SK-N-SH (cell line): ENCODE data around the gene KLHL35. TPM values are rescaled to one million over a fixed set of nuclear protein-coding genes. Genes with fewer than 3 reads are reported as not detected.

Experiments
- CTCF ChIA-PET: fragments of 300-600, 350-600 bp; formaldehyde crosslinking; extraction: SDS; loops from one replicate; lab custom pipeline; 2021; lab: Yijun Ruan, JAX
- POLR2A ChIA-PET: fragments of 350-600 bp; sonication (Branson Sonifier 250); formaldehyde crosslinking; extraction: SDS; loops from one replicate; lab custom pipeline; 2020; ENCODE audit warnings: antibody characterized with exemption, inconsistent platforms; lab: Yijun Ruan, JAX
- DNase-seq: peaks from one replicate; pipeline ENCODE4 v3.0.0; 2012
- H2AFZ ChIP-seq: fragments of 200-600 bp; sonication (generic); 2 replicates; pipeline ENCODE4 v1.8.1; 2016; ENCODE audit warnings: antibody characterized with exemption, mild to moderate bottlenecking, low read depth
- H3F3A ChIP-seq: fragments of 200-600 bp; sonication (generic); replicated peaks from 2 replicates; pipeline ENCODE3; 2016; ENCODE audit warnings: antibody characterized with exemption, mild to moderate bottlenecking; ENCODE audit not compliant: insufficient read depth
- H3K27ac ChIP-seq, 2 experiments: fragments of 200-500 bp in 1 of 2; fragments of 200-600 bp in 1 of 2; sonication (Bioruptor generic) in 1 of 2; sonication (generic), shearing (Covaris generic) in 1 of 2; 2 replicates each; pipeline versions ENCODE4 v1.5.1 to v1.6.1; 2014 to 2016; ENCODE audit warnings: low read depth in 2 of 2, inconsistent platforms in 1 of 2, low read length in 1 of 2, mild to moderate bottlenecking in 1 of 2, mixed read lengths in 1 of 2
- H3K27me3 ChIP-seq: fragments of 200-600 bp; sonication (generic), shearing (Covaris generic); 2 replicates; pipeline ENCODE4 v1.6.1; 2016; ENCODE audit warnings: mixed run types; ENCODE audit not compliant: insufficient read depth
- H3K36me3 ChIP-seq, 2 experiments: fragments of 200-500 bp in 1 of 2; fragments of 200-600 bp in 1 of 2; sonication (Bioruptor generic) in 1 of 2; sonication (generic) in 1 of 2; replicated peaks in 1 of 2; 2 replicates each; pipeline versions ENCODE3 to v1.5.1; 2014 to 2016; ENCODE audit warnings: low read length in 1 of 2, mild to moderate bottlenecking in 1 of 2; ENCODE audit not compliant: insufficient read depth in 2 of 2, control insufficient read depth in 1 of 2
- H3K4me1 ChIP-seq, 2 experiments: fragments of 200-500 bp in 1 of 2; fragments of 200-600 bp in 1 of 2; sonication (Bioruptor generic) in 1 of 2; sonication (generic), shearing (Covaris generic) in 1 of 2; 2 replicates each; pipeline versions ENCODE4 v1.5.1 to v1.6.1; 2014 to 2016; ENCODE audit warnings: low read depth in 1 of 2, low read length in 1 of 2, mixed run types in 1 of 2; ENCODE audit not compliant: insufficient read depth in 2 of 2, control insufficient read depth in 1 of 2
- H3K4me2 ChIP-seq: fragments of 200-600 bp; sonication (generic), shearing (Covaris generic); 2 replicates; pipeline ENCODE4 v1.6.1; 2017; ENCODE audit warnings: mixed run types
- H3K4me3 ChIP-seq, 2 experiments: fragments of 200-500 bp in 1 of 2; fragments of 200-600 bp in 1 of 2; sonication (Bioruptor generic) in 1 of 2; sonication (generic), shearing (Covaris generic) in 1 of 2; 2 replicates each; pipeline versions ENCODE4 v1.5.1 to v1.8.1; 2014 to 2016; ENCODE audit warnings: low read depth in 2 of 2, inconsistent platforms in 1 of 2, low read length in 1 of 2, mild to moderate bottlenecking in 1 of 2, mixed read lengths in 1 of 2, moderate library complexity in 1 of 2
- H3K79me2 ChIP-seq: fragments of 200-600 bp; sonication (generic); 2 replicates; pipeline ENCODE4 v1.8.1; 2017; ENCODE audit warnings: mild to moderate bottlenecking; ENCODE audit not compliant: insufficient read depth
- H3K9ac ChIP-seq: fragments of 200-600 bp; sonication (generic); 2 replicates; pipeline ENCODE4 v1.6.1; 2017; ENCODE audit warnings: mixed run types
- H3K9me2 ChIP-seq: fragments of 200-600 bp; sonication (generic); 2 replicates; pipeline ENCODE4 v1.6.1; 2017; ENCODE audit warnings: mixed run types
- H3K9me3 ChIP-seq: fragments of 200-600 bp; sonication (generic); 2 replicates; pipeline ENCODE4 v1.6.1; 2017; ENCODE audit warnings: mixed run types, mild to moderate bottlenecking, moderate library complexity
- H4K20me1 ChIP-seq: fragments of 200-600 bp; sonication (generic); 2 replicates; pipeline ENCODE4 v1.6.1; 2017; ENCODE audit warnings: mild to moderate bottlenecking, mixed run types; ENCODE audit not compliant: insufficient read depth
- CTCF ChIP-seq: fragments of 200-600 bp; sonication (generic); IDR thresholded peaks from 2 replicates; pipeline ENCODE4 v1.6.1; 2017; ENCODE audit warnings: antibody characterized with exemption, mild to moderate bottlenecking, moderate library complexity
- FOXJ3 ChIP-seq: sonication (generic); formaldehyde crosslinking; IDR thresholded peaks from 2 replicates; pipeline ENCODE4 v1.5.1; 2020; ENCODE audit warnings: mild to moderate bottlenecking, missing genetic modification reagents
- FOXM1 ChIP-seq: IDR thresholded peaks from 2 replicates; pipeline ENCODE4 v1.4.0; 2012; ENCODE audit warnings: low read depth, mild to moderate bottlenecking
- GATA2 ChIP-seq: sonication (generic); formaldehyde crosslinking; IDR thresholded peaks from 2 replicates; pipeline ENCODE4 v1.5.0; 2020; ENCODE audit warnings: mild to moderate bottlenecking, missing genetic modification reagents
- JUND ChIP-seq: IDR thresholded peaks from 2 replicates; pipeline ENCODE4 v1.4.0; 2012
- MEF2A ChIP-seq: IDR thresholded peaks from 2 replicates; pipeline ENCODE4 v1.4.0; 2012; ENCODE audit warnings: low read depth, borderline replicate concordance
- MXI1 ChIP-seq: IDR thresholded peaks from 2 replicates; pipeline ENCODE4 v1.6.1; 2012; ENCODE audit warnings: mild to moderate bottlenecking, low read depth, low read length, improper control_type of control experiment
- NFIC ChIP-seq: IDR thresholded peaks from 2 replicates; pipeline ENCODE4 v1.4.0; 2012; ENCODE audit warnings: borderline replicate concordance
- POLR2AphosphoS5 ChIP-seq: IDR thresholded peaks from 2 replicates; pipeline ENCODE4 v1.6.1; 2012; ENCODE audit warnings: low read depth, low read length
- SMC3 ChIP-seq: IDR thresholded peaks from 2 replicates; pipeline ENCODE4 v1.6.1; 2012; ENCODE audit warnings: low read depth, low read length, improper control_type of control experiment
- TAF1 ChIP-seq: IDR thresholded peaks from 2 replicates; pipeline ENCODE4 v1.6.1; 2012; ENCODE audit warnings: low read depth, mild to moderate bottlenecking, low read length, moderate library complexity, borderline replicate concordance
- TEAD4 ChIP-seq: IDR thresholded peaks from 2 replicates; pipeline ENCODE4 v1.4.0; 2012; ENCODE audit warnings: mild to moderate bottlenecking, borderline replicate concordance; ENCODE audit not compliant: insufficient read depth
- YY1 ChIP-seq: IDR thresholded peaks from 2 replicates; pipeline ENCODE4 v1.4.0; 2012; ENCODE audit warnings: low read depth, mild to moderate bottlenecking
- WGBS: methylation state at CpG from one replicate; pipeline ENCODE4 v1.1.6; 2017; ENCODE audit warnings: low lambda C conversion rate; 5-methylcytosine and 5-hydroxymethylcytosine counted together
- polyA plus RNA-seq, 3 experiments: library from polyadenylated mRNA; depleted of rRNA; stranded (reverse); fragments of >200 nt; gene quantifications; 2 replicates each; pipeline ENCODE4 v1.2.3, GENCODE V29; 2012
- TF ChIP-seq, protein P1 (sequence below): IDR thresholded peaks from 2 replicates; pipeline ENCODE4 v1.6.1; 2012; ENCODE audit warnings: mild to moderate bottlenecking, low read depth, low read length, moderate library complexity
- TF ChIP-seq, protein P2 (sequence below): IDR thresholded peaks from 2 replicates; pipeline ENCODE4 v1.4.0; 2012; ENCODE audit warnings: low read depth, borderline replicate concordance

Gene KLHL35
- polyA plus RNA-seq, 1 of the 3 experiments (the other 2 are of a cell fraction) = 1.7 TPM

- TF ChIP-seq TAF1 (no peak), POLR2AphosphoS5 (no peak), FOXJ3 (no peak), MXI1 (no peak), JUND (no peak), TEAD4 (no peak), NFIC (no peak), SMC3 (no peak), FOXM1 (no peak), MEF2A (no peak), YY1 (no peak), CTCF (no peak), GATA2 (CRISPR knock-in tag) (no peak)
- TF ChIP-seq, protein P1, sequence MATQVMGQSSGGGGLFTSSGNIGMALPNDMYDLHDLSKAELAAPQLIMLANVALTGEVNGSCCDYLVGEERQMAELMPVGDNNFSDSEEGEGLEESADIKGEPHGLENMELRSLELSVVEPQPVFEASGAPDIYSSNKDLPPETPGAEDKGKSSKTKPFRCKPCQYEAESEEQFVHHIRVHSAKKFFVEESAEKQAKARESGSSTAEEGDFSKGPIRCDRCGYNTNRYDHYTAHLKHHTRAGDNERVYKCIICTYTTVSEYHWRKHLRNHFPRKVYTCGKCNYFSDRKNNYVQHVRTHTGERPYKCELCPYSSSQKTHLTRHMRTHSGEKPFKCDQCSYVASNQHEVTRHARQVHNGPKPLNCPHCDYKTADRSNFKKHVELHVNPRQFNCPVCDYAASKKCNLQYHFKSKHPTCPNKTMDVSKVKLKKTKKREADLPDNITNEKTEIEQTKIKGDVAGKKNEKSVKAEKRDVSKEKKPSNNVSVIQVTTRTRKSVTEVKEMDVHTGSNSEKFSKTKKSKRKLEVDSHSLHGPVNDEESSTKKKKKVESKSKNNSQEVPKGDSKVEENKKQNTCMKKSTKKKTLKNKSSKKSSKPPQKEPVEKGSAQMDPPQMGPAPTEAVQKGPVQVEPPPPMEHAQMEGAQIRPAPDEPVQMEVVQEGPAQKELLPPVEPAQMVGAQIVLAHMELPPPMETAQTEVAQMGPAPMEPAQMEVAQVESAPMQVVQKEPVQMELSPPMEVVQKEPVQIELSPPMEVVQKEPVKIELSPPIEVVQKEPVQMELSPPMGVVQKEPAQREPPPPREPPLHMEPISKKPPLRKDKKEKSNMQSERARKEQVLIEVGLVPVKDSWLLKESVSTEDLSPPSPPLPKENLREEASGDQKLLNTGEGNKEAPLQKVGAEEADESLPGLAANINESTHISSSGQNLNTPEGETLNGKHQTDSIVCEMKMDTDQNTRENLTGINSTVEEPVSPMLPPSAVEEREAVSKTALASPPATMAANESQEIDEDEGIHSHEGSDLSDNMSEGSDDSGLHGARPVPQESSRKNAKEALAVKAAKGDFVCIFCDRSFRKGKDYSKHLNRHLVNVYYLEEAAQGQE = no peak
- TF ChIP-seq, protein P2, sequence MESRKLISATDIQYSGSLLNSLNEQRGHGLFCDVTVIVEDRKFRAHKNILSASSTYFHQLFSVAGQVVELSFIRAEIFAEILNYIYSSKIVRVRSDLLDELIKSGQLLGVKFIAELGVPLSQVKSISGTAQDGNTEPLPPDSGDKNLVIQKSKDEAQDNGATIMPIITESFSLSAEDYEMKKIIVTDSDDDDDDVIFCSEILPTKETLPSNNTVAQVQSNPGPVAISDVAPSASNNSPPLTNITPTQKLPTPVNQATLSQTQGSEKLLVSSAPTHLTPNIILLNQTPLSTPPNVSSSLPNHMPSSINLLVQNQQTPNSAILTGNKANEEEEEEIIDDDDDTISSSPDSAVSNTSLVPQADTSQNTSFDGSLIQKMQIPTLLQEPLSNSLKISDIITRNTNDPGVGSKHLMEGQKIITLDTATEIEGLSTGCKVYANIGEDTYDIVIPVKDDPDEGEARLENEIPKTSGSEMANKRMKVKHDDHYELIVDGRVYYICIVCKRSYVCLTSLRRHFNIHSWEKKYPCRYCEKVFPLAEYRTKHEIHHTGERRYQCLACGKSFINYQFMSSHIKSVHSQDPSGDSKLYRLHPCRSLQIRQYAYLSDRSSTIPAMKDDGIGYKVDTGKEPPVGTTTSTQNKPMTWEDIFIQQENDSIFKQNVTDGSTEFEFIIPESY = no peak
- TF ChIP-seq, all 33 proteins: peak for 0
- Histone ChIP-seq H2AFZ (no peak overlapping the region), H3K27ac (peak overlapping the region; percentile 3 to 6; a peak in 3 of 4 replicates), H3K79me2 (peaks cover 96% of the 10 kb centered on the region), H3F3A (peaks cover 53% of the 10 kb centered on the region), H3K36me3 (peaks cover 67 to 78% of the 10 kb centered on the region in 2 experiments), H3K27me3 (no peaks in the 10 kb centered on the region), H3K9ac (0 out of 2 replicates have a peak overlapping the region, but pooled peaks have one; percentile 7), H3K4me3 (no peak overlapping the region), H3K9me3 (no peaks in the 10 kb centered on the region), H3K4me1 (peaks cover 22 to 45% of the 10 kb centered on the region in 2 experiments), H3K4me2 (0 out of 2 replicates have a peak overlapping the region, but pooled peaks have one; percentile 75), H4K20me1 (peaks cover 91% of the 10 kb centered on the region), H3K9me2 (no peaks in the 10 kb centered on the region)
- DNase-seq = no peak
- WGBS = 75% methylated on average over 14 of the region's 15 CpGs
- ChIA-PET CTCF (interaction anchor here (0.7 to 2.8 kb wide), 4 partner anchors 16 to 127 kb away, joined by 3 to 18 read pairs (median 4); no protein-coding TSS in a partner anchor), POLR2A (interaction anchor here (1.1 to 1.4 kb wide), 2 partner anchors 17 to 24 kb away, joined by 3 to 4 read pairs; no protein-coding TSS in a partner anchor)
These were observed 28.9 kb downstream of the KLHL35 start for GRCh38 chr11:75403983-75404658.
